CD14-positive monocyte (primary cell): ENCODE results near the gene CDH15. TPM values are rescaled to one million over a fixed set of nuclear protein-coding genes. Genes with fewer than 3 reads are reported as not detected.

Experiments
- DNase-seq, 3 donors: peaks; one replicate each; pipeline ENCODE4 v3.0.0-alpha.2; 2011 to 2022
- H2AFZ ChIP-seq: 2 replicates; pipeline ENCODE4 v1.6.0; 2012; ENCODE audit warnings: mild to moderate bottlenecking, low read depth, low read length, inconsistent platforms; ENCODE audit not compliant: insufficient read depth, poor library complexity, severe bottlenecking
- H3K27ac ChIP-seq, 2 donors: 1 replicate in 1 of 2; 2 replicates in 1 of 2; pipeline ENCODE4 v1.5.1; 2012 to 2013; ENCODE audit warnings: low read length in 2 of 2, control low read depth in 1 of 2, inconsistent platforms in 1 of 2, low read depth in 1 of 2, mild to moderate bottlenecking in 1 of 2
- H3K27me3 ChIP-seq, 2 donors: one replicate each; pipeline versions ENCODE4 v1.6.0 to v1.6.1; 2011 to 2013; ENCODE audit warnings: low read length in 2 of 2; ENCODE audit not compliant: control insufficient read depth in 2 of 2, insufficient read depth in 2 of 2
- H3K36me3 ChIP-seq, 2 donors: replicated peaks in 1 of 2; 1 replicate in 1 of 2; 2 replicates in 1 of 2; pipeline versions ENCODE4 v1.5.1 to v1.6.1; 2012 to 2013; ENCODE audit warnings: low read length in 2 of 2, control low read depth in 1 of 2, inconsistent platforms in 1 of 2, mild to moderate bottlenecking in 1 of 2; ENCODE audit not compliant: insufficient read depth in 2 of 2, control insufficient read depth in 1 of 2
- H3K4me1 ChIP-seq, 2 donors: 1 replicate in 1 of 2; 2 replicates in 1 of 2; pipeline versions ENCODE4 v1.5.1 to v1.6.1; 2012 to 2013; ENCODE audit warnings: low read length in 2 of 2, control low read depth in 1 of 2, inconsistent platforms in 1 of 2, mild to moderate bottlenecking in 1 of 2, moderate library complexity in 1 of 2; ENCODE audit not compliant: insufficient read depth in 2 of 2, control insufficient read depth in 1 of 2
- H3K4me2 ChIP-seq: replicated peaks from 2 replicates; pipeline ENCODE3; 2012; ENCODE audit warnings: low read length, moderate library complexity, mild to moderate bottlenecking; ENCODE audit not compliant: poor library complexity, severe bottlenecking; ENCODE audit errors: extremely low read depth
- H3K4me3 ChIP-seq, 3 experiments: fragments of 200-600 bp in 1 of 3; sonication (generic) in 1 of 3; replicated peaks in 1 of 3; 1 replicate in 2 of 3; 2 replicates in 1 of 3; pipeline ENCODE4 v1.5.1; 2011 to 2013; ENCODE audit warnings: low read length in 3 of 3, mild to moderate bottlenecking in 3 of 3, control low read depth in 2 of 3, low read depth in 2 of 3, inconsistent platforms in 1 of 3, moderate library complexity in 1 of 3
- H3K79me2 ChIP-seq: 2 replicates; pipeline ENCODE4 v1.6.0; 2012; ENCODE audit warnings: mild to moderate bottlenecking, control low read depth, inconsistent platforms, low read length, moderate library complexity; ENCODE audit not compliant: insufficient read depth
- H3K9ac ChIP-seq: 2 replicates; pipeline ENCODE4 v1.6.0; 2017; ENCODE audit warnings: low read length, mild to moderate bottlenecking; ENCODE audit not compliant: insufficient read depth, poor library complexity, severe bottlenecking
- H3K9me3 ChIP-seq, 2 donors: replicated peaks in 1 of 2; 1 replicate in 1 of 2; 2 replicates in 1 of 2; pipeline versions ENCODE4 v1.5.1 to v1.6.1; 2012 to 2013; ENCODE audit warnings: low read length in 2 of 2, control low read depth in 1 of 2; ENCODE audit not compliant: control insufficient read depth in 1 of 2, insufficient read depth in 1 of 2
- H4K20me1 ChIP-seq: 2 replicates; pipeline ENCODE4 v1.6.0; 2012; ENCODE audit warnings: mild to moderate bottlenecking, low read length, control low read depth, moderate library complexity; ENCODE audit not compliant: insufficient read depth
- H3K27ac Mint-ChIP-seq, 7 donors: one replicate each; pipeline ENCODE4 v1.8.0; 2020; ENCODE audit warnings: mild to moderate bottlenecking in 7 of 7, mixed read lengths in 7 of 7, moderate library complexity in 6 of 7, inconsistent platforms in 2 of 7
- H3K27me3 Mint-ChIP-seq, 3 donors: one replicate each; pipeline ENCODE4 v1.8.0; 2021 to 2022; ENCODE audit warnings: low read depth in 3 of 3, mild to moderate bottlenecking in 3 of 3, mixed read lengths in 3 of 3, moderate library complexity in 3 of 3, inconsistent platforms in 1 of 3
- H3K36me3 Mint-ChIP-seq, 2 donors: one replicate each; pipeline ENCODE4 v1.8.0; 2020; ENCODE audit warnings: mixed read lengths in 2 of 2, inconsistent platforms in 1 of 2, mild to moderate bottlenecking in 1 of 2
- H3K4me1 Mint-ChIP-seq: one replicate; pipeline ENCODE4 v1.8.0; 2020; ENCODE audit warnings: mild to moderate bottlenecking, mixed read lengths
- H3K4me3 Mint-ChIP-seq, 2 donors: one replicate each; pipeline ENCODE4 v1.8.0; 2020; ENCODE audit warnings: mild to moderate bottlenecking in 2 of 2, mixed read lengths in 2 of 2, moderate library complexity in 1 of 2
- H3K9me3 Mint-ChIP-seq, 7 donors: one replicate each; pipeline ENCODE4 v1.8.0; 2020 to 2022; ENCODE audit warnings: mixed read lengths in 7 of 7, mild to moderate bottlenecking in 6 of 7, moderate library complexity in 6 of 7, inconsistent platforms in 2 of 7
- WGBS: methylation state at CpG from one replicate; pipeline ENCODE4 v1.1.5; 2013; ENCODE audit warnings: missing lambda C conversion rate; ENCODE audit not compliant: insufficient coverage; 5-methylcytosine and 5-hydroxymethylcytosine counted together
- intact Hi-C, 2 donors: fragments of 100-400 bp; cut with micrococcal nuclease; formaldehyde crosslinking; loops; one replicate each; pipeline versions ENCODE4 v1.15.0 to v1.15.1; 2023
- polyA plus RNA-seq, 3 donors: library from polyadenylated mRNA; depleted of rRNA in 1 of 3; unstranded in 2 of 3; stranded (reverse) in 1 of 3; fragments of 300-500 nt in 2 of 3; fragments of >200 nt in 1 of 3; fragmentation: Illumina TruSeq in 2 of 3; gene quantifications; 1 replicate in 2 of 3; 2 replicates in 1 of 3; pipeline ENCODE4 v1.2.3, GENCODE V29; 2012 to 2021
- TF ChIP-seq, protein P1 (sequence below): fragments of 200-600 bp; IDR thresholded peaks from one replicate; pipeline ENCODE4 v1.8.0; 2022; ENCODE audit warnings: antibody characterized with exemption, mild to moderate bottlenecking

CDH15 gene
- polyA plus RNA-seq, 3 donors, result not detected

DNA sequence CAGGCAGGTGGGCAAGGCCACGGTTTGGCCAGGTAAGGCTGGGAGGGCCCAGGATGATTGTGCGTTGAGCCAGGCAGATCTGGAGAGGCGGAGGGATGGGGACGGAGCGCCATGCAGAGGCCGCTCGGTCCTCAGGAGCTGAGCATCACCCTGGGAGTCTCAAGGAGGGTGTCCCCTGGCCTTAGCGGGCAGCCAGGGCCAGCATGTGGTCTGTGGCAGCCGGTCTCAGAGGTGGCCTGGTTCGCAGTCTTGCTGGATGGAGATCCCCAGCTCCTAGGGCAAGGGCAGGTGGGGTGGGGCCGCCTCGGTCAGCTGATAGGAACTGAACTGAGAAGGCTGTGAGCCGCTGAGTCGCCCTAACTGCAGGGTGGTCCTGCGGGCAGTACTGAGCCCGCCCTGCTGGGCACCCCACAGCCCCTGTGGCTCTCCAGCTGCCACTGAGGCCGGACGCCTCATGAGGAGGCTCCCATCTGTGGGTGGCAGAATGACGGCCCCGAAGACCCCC, 11.6 kb upstream of the CDH15 start:
- Histone ChIP-seq H3K4me2 (no peak overlapping the region), H2AFZ (no peak overlapping the region), H3K9me3 (no peaks in the 10 kb centered on the region), H3K36me3 (no peaks in the 10 kb centered on the region), H3K9ac (no peak overlapping the region), H3K79me2 (no peaks in the 10 kb centered on the region), H3K27ac (no peak overlapping the region), H3K27me3 (peaks cover 0 to 6% of the 10 kb centered on the region in 2 donors), H3K4me3 (no peak overlapping the region), H4K20me1 (no peaks in the 10 kb centered on the region), H3K4me1 (no peaks in the 10 kb centered on the region)
- Mint-ChIP-seq H3K27me3 (peaks cover 6 to 24% (median 14%) of the 10 kb centered on the region in 3 donors), H3K4me3 (no peak overlapping the region), H3K27ac (no peak overlapping the region), H3K36me3 (no peaks in the 10 kb centered on the region), H3K9me3 (peaks cover 0 to 5% (median 0%) of the 10 kb centered on the region in 7 donors), H3K4me1 (peaks cover 4% of the 10 kb centered on the region)
- TF ChIP-seq, protein P1, sequence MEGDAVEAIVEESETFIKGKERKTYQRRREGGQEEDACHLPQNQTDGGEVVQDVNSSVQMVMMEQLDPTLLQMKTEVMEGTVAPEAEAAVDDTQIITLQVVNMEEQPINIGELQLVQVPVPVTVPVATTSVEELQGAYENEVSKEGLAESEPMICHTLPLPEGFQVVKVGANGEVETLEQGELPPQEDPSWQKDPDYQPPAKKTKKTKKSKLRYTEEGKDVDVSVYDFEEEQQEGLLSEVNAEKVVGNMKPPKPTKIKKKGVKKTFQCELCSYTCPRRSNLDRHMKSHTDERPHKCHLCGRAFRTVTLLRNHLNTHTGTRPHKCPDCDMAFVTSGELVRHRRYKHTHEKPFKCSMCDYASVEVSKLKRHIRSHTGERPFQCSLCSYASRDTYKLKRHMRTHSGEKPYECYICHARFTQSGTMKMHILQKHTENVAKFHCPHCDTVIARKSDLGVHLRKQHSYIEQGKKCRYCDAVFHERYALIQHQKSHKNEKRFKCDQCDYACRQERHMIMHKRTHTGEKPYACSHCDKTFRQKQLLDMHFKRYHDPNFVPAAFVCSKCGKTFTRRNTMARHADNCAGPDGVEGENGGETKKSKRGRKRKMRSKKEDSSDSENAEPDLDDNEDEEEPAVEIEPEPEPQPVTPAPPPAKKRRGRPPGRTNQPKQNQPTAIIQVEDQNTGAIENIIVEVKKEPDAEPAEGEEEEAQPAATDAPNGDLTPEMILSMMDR, result no peak
- DNase-seq, result no peak
- 96% methylated on average over 18 of the region's 20 CpGs for WGBS
- intact Hi-C loops, result no loop called here

- 89% methylated on average over 23 of the region's 29 CpGs for WGBS
- no peak overlapping the region for H3K27ac Mint-ChIP-seq
Observed at GRCh38 chr16:89160977-89161701, 10.4 kb upstream of the CDH15 start.

More at GRCh38 chr16:89160977-89161701, 10.4 kb upstream of the CDH15 start:
- TF ChIP-seq, protein P1, result no peak
- no peak overlapping the region for H3K4me3 ChIP-seq
- no peaks in the 10 kb centered on the region for H3K9me3 ChIP-seq
- no peaks in the 10 kb centered on the region for H3K4me1 ChIP-seq
- Mint-ChIP-seq H3K36me3 (no peaks in the 10 kb centered on the region), H3K4me1 (peaks cover under 1% of the 10 kb centered on the region), H3K9me3 (peaks cover 0 to 5% (median 0%) of the 10 kb centered on the region in 7 donors), H3K4me3 (no peak overlapping the region), H3K27me3 (peaks cover under 1 to 12% (median 7%) of the 10 kb centered on the region in 3 donors)
- H3K4me2 ChIP-seq, result no peak overlapping the region
- peaks cover 0 to 5% of the 10 kb centered on the region in 2 donors for H3K27me3 ChIP-seq
- no peaks in the 10 kb centered on the region for H3K79me2 ChIP-seq
- intact Hi-C loops, result no loop called here
- no peak for DNase-seq
- no peak overlapping the region for H3K9ac ChIP-seq
- no peak overlapping the region for H3K27ac ChIP-seq
- H4K20me1 ChIP-seq, result no peaks in the 10 kb centered on the region
- no peaks in the 10 kb centered on the region for H3K36me3 ChIP-seq
- no peak overlapping the region for H2AFZ ChIP-seq
